Lower leg skin (tissue), 3 donors: ENCODE measurements around the gene MAP3K5.

Experiments used
- CTCF ChIP-seq, 3 donors: fragments of 450-650 bp; IDR thresholded peaks; one replicate each; pipeline ENCODE4 v1.5.1; 2016; ENCODE audit warnings: antibody characterized with exemption in 3 of 3, mild to moderate bottlenecking in 3 of 3, moderate library complexity in 2 of 3
- POLR2A ChIP-seq, 2 donors: fragments of 450-650 bp; IDR thresholded peaks; one replicate each; pipeline ENCODE4 v1.6.1; 2016 to 2017; ENCODE audit warnings: antibody characterized with exemption in 2 of 2, mild to moderate bottlenecking in 1 of 2, moderate library complexity in 1 of 2

DNA sequence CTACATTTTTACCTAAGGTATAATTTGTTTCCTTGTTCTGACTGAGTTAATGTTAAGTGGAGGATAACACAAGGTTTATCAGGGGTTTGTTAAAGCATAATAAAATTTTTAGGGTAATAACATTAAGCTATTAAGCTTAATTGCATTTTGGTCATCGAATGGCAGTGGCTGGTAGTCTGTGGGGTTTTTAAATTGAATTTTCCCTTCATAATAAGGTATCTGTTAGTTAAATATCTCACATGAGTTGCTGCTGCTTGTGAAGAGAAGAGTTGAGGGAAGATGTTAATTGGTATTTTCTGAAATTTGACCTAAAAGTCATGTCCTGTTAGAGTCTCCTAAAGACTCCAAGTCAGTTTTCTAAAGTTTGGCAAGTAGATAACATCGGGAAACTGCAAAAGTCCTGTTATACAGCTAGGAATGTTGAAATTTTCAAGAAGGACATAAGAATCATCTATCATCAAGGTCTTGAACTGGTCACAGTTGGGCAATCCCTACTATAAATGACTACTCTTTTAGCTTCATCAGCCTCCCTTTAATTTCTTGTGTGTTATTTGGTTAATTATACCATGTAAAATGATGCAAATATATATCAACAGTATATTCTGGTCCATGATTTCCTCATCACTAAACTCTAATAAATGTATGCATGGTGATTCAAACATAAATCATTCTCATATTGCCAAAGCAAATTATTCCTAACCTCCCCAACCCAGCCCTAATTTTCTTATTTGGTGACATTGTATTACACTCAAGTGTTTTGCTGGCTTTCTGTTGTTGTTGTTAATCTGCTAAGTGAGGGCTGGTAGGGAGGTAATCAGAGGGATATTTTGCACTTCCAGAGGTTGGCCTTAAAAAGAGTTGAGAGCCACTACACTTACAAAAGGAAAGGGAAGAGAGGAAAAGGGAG is 64.0 kb downstream of the MAP3K5 start:
- no peak for TF ChIP-seq CTCF (IDR thresholded peaks at IDR 0.05)
- TF ChIP-seq POLR2A (IDR thresholded peaks at IDR 0.05) = no peak
